Measurements from ENCODE around the gene GPR35.

Gene GPR35, protein sequence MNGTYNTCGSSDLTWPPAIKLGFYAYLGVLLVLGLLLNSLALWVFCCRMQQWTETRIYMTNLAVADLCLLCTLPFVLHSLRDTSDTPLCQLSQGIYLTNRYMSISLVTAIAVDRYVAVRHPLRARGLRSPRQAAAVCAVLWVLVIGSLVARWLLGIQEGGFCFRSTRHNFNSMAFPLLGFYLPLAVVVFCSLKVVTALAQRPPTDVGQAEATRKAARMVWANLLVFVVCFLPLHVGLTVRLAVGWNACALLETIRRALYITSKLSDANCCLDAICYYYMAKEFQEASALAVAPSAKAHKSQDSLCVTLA

DNA sequence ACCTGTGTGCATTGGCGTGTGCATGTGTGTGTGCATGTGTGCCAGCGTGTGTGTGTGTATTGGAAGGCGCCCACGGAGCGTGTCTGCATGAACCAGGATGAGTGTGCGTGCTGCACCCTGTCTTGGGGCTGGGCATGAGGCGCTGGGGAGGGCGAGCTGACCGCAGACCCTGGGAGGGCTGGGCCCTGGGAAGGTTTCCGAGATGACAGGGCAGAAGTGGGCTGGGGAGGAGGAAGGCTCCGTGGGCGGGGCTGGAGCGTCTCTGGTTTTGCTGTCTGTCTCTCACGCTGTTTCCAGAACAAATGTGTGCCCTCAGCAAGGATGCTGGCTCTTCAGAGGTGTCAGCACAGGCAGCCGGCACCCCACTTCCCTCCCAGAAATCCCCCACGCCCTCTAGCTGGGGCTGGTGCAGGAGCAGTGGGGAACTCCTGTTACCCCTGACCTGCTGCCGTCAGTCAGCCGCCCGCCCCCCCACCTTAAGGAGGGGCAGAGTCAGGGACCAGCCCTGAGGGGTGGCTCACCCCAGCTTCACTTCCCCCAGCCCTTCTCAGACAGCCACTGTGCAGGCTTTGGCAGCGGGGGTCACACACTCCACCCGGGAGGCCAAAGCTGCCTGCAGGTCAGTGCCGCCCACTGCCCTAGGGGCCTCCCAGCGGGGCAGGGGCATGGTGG is at the start of gene GPR35:
Gene GPR35 (plus strand): TSS at position 531 of the 672 bp plus-strand sequence. CDS start 4,473 bp downstream, outside the sequence.
- peak; percentile 42 for DNase-seq (ENCODE audit: low read depth)

GRCh38 chr2:240576036-240576435 is 49.2 kb upstream of the GPR35 start:
- DNase-seq (ENCODE audit: low read depth), result no peak

DNA sequence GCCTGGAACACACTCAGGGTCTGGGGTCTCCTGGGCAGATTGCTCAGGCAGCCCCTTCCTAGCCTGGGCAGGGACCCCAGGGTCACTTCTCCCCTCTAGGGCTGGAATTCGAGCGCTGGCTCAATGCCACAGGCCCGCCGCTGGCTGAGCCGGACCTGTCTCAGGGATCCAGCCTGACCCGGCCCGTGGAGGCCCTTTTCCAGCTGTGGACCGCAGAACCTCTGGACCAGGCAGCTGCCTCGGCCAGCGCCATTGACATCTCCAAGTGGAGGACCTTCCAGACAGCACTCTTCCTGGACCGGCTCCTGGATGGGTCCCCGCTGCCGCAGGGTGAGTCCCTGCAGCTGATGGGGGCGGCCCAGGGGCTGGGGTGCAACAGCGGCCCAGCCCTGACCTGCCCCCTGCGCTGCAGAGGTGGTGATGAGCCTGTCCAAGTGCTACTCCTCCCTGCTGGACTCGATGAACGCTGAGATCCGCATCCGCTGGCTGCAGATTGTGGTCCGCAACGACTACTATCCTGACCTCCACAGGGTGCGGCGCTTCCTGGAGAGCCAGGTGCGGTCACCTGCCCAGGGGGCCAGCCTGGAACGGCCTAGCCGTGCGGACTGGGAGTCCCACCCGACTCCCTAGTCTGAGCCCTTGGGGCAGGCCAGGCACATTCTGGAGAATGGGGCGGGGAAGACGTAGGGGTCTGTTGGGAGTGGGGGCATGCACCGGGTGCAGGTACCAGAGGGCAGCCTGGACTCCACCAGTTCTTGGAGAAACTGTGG is 48.7 kb upstream of the GPR35 start:
- no peak for DNase-seq (ENCODE audit: low read depth)

GRCh38 chr2:240577281-240578109 is 47.8 kb upstream of the GPR35 start:
- no peak for DNase-seq (ENCODE audit: low read depth)

- DNase-seq (ENCODE audit: low read depth), result no peak
Measured at GRCh38 chr2:240578110-240578450, 47.2 kb upstream of the GPR35 start.

GRCh38 chr2:240578488-240578887 is 46.8 kb upstream of the GPR35 start:
- DNase-seq (ENCODE audit: low read depth), result no peak

- no peak for DNase-seq (ENCODE audit: low read depth)
Measured at GRCh38 chr2:240579071-240579762, 46.1 kb upstream of the GPR35 start.

GRCh38 chr2:240579771-240580614 is 45.3 kb upstream of the GPR35 start:
- no peak for DNase-seq (ENCODE audit: low read depth)

- DNase-seq (ENCODE audit: low read depth), result no peak
Measured at GRCh38 chr2:240581811-240582210, 43.5 kb upstream of the GPR35 start.

GRCh38 chr2:240582781-240583180 is 42.5 kb upstream of the GPR35 start:
- no peak for DNase-seq (ENCODE audit: low read depth)

GRCh38 chr2:240583774-240584173 is 41.5 kb upstream of the GPR35 start:
- no peak for DNase-seq (ENCODE audit: low read depth)

DNA sequence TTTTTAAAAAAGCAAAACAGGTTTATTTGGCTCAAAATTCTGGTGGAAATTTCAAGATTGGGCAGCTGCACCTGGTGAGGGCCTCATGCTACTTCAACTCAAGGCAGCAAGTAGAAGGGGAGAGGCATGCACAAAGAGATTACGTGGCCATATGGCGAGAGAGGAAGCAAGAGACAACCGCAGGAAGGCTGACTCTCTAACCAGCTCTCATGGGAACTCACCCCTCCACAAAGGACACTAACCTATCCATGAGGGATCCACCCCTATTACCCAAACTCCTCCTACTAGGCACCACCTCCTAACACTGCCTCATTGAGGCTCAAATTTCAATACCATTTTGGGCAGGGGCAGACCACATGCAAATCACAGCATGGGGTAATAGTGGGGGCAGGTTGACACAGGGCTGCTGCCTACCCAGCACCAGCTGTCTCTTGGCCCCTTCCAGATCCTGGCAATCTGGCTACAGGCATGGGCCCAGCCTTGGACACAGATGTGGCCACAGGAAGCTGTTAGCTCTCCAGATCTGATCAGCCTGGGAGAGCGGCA is 40.7 kb upstream of the GPR35 start:
- no peak for DNase-seq (ENCODE audit: low read depth)

DNA sequence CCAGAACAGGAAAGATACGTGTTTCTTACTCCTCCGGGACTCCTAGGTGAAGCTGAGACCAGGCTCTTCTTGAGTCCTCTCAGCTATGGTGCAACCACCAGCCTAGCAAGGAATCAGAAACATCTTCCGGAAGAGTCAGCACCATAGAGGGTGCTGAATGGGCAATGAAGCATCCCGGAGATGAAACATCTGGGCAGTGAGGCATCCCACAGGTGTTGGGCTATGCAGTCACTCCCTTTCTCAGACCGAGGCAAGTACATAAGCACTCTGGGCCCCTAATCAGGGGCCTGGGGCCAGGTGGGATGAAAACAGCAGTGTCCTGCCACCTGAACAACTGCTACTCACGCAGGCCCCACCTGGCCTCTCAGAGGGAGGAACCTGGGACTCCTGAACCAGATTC is 40.2 kb upstream of the GPR35 start:
- DNase-seq (ENCODE audit: low read depth), result no peak

GRCh38 chr2:240585681-240586197 is 39.5 kb upstream of the GPR35 start:
- no peak for DNase-seq (ENCODE audit: low read depth)

GRCh38 chr2:240586198-240586918 is 38.9 kb upstream of the GPR35 start, which contains the start of gene CAPN10:
TSS of gene CAPN10 (plus strand) at chr2:240586734. CDS start at chr2:240586912, 178 bp downstream.
- peak; percentile 93 for DNase-seq (ENCODE audit: low read depth)

GRCh38 chr2:240586919-240587800 is 38.1 kb upstream of the GPR35 start:
- no peak for DNase-seq (ENCODE audit: low read depth)

GRCh38 chr2:240588006-240588655 is 37.1 kb upstream of the GPR35 start:
- DNase-seq (ENCODE audit: low read depth), result no peak

GRCh38 chr2:240588669-240589068 is 36.6 kb upstream of the GPR35 start:
- no peak for DNase-seq (ENCODE audit: low read depth)
